HepG2 (cell line): ENCODE results near the gene SYNPO.

Experiments used
- ADNP ChIP-seq: sonication (generic); formaldehyde crosslinking; IDR thresholded peaks from 2 replicates; pipeline ENCODE4 v1.4.0; 2020; ENCODE audit warnings: missing genetic modification reagents
- CTCF ChIP-seq: sonication (generic); formaldehyde crosslinking; IDR thresholded peaks from 2 replicates; pipeline ENCODE4 v1.5.0; 2020; ENCODE audit warnings: mild to moderate bottlenecking, missing genetic modification reagents, moderate library complexity
- ELF4 ChIP-seq: sonication (generic); formaldehyde crosslinking; IDR thresholded peaks from 2 replicates; pipeline ENCODE4 v1.5.0; 2020; ENCODE audit warnings: missing genetic modification reagents, mild to moderate bottlenecking, moderate library complexity, borderline replicate concordance
- NCOA2 ChIP-seq: sonication (generic); formaldehyde crosslinking; IDR thresholded peaks from 2 replicates; pipeline ENCODE4 v1.8.0; 2022; ENCODE audit warnings: inconsistent platforms
- NFIC ChIP-seq: IDR thresholded peaks from 2 replicates; pipeline ENCODE4 v1.6.1; 2012; ENCODE audit warnings: mild to moderate bottlenecking, low read length, inconsistent platforms
- RFX5 ChIP-seq: IDR thresholded peaks from 2 replicates; pipeline ENCODE4 v1.6.1; 2011; ENCODE audit warnings: low read depth, low read length, improper control_type of control experiment
- SMAD9 ChIP-seq: sonication (generic); formaldehyde crosslinking; IDR thresholded peaks from 2 replicates; pipeline ENCODE4 v1.5.1; 2020; ENCODE audit warnings: mild to moderate bottlenecking, missing genetic modification reagents
- SMARCC2 ChIP-seq: fragments of 450-650 bp; IDR thresholded peaks from 2 replicates; pipeline ENCODE4 v1.6.1; 2017; ENCODE audit warnings: antibody characterized with exemption, mild to moderate bottlenecking
- SRF ChIP-seq: IDR thresholded peaks from 2 replicates; pipeline ENCODE4 v1.6.1; 2011; ENCODE audit warnings: mild to moderate bottlenecking, low read depth, low read length, moderate library complexity
- TAF1 ChIP-seq: sonication (generic); formaldehyde crosslinking; IDR thresholded peaks from 2 replicates; pipeline ENCODE4 v1.4.0; 2020; ENCODE audit warnings: missing genetic modification reagents
- ZNF570 ChIP-seq: sonication (generic); formaldehyde crosslinking; IDR thresholded peaks from 2 replicates; pipeline ENCODE4 v1.4.0; 2020; ENCODE audit warnings: mild to moderate bottlenecking, missing genetic modification reagents, borderline replicate concordance
- ZNF788 ChIP-seq: sonication (generic); formaldehyde crosslinking; IDR thresholded peaks from 2 replicates; pipeline ENCODE4 v1.5.0; 2020; ENCODE audit warnings: mild to moderate bottlenecking, missing genetic modification reagents, borderline replicate concordance
- TF ChIP-seq, protein P1 (sequence below): sonication (generic); formaldehyde crosslinking; IDR thresholded peaks from 2 replicates; pipeline ENCODE4 v1.4.0; 2020; ENCODE audit warnings: missing genetic modification reagents, borderline replicate concordance

- TF ChIP-seq NCOA2 (CRISPR knock-in tag): no peak
- no peak for TF ChIP-seq CTCF (CRISPR knock-in tag)
- TF ChIP-seq, protein P1, sequence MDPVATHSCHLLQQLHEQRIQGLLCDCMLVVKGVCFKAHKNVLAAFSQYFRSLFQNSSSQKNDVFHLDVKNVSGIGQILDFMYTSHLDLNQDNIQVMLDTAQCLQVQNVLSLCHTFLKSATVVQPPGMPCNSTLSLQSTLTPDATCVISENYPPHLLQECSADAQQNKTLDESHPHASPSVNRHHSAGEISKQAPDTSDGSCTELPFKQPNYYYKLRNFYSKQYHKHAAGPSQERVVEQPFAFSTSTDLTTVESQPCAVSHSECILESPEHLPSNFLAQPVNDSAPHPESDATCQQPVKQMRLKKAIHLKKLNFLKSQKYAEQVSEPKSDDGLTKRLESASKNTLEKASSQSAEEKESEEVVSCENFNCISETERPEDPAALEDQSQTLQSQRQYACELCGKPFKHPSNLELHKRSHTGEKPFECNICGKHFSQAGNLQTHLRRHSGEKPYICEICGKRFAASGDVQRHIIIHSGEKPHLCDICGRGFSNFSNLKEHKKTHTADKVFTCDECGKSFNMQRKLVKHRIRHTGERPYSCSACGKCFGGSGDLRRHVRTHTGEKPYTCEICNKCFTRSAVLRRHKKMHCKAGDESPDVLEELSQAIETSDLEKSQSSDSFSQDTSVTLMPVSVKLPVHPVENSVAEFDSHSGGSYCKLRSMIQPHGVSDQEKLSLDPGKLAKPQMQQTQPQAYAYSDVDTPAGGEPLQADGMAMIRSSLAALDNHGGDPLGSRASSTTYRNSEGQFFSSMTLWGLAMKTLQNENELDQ (CRISPR knock-in tag): no peak
- no peak for TF ChIP-seq SRF
- no peak for TF ChIP-seq SMAD9
- no peak for TF ChIP-seq RFX5
- TF ChIP-seq SMARCC2: no peak
- no peak for TF ChIP-seq NFIC
- no peak for TF ChIP-seq ADNP (CRISPR knock-in tag)
- TF ChIP-seq ZNF788: no peak
- no peak for TF ChIP-seq ZNF570 (CRISPR knock-in tag)
- no peak for TF ChIP-seq ELF4 (CRISPR knock-in tag)
- no peak for TF ChIP-seq TAF1 (CRISPR knock-in tag)
Observed at GRCh38 chr5:150674341-150674821, 33.9 kb downstream of the SYNPO start.
